HG03045 (cell line): ENCODE measurements around the gene EMC10.

ENCODE experiments used
- ATAC-seq: cut with Tn5 transposase; IDR thresholded peaks from one replicate; pipeline ENCODE4 v1.9.1; 2021; ENCODE audit warnings: mild to moderate bottlenecking, moderate library complexity; ENCODE audit not compliant: unreplicated experiment

The EMC10 gene

GRCh38 chr19:50477751-50478515 is 1.6 kb downstream of the EMC10 start:
- ATAC-seq: no peak

DNA sequence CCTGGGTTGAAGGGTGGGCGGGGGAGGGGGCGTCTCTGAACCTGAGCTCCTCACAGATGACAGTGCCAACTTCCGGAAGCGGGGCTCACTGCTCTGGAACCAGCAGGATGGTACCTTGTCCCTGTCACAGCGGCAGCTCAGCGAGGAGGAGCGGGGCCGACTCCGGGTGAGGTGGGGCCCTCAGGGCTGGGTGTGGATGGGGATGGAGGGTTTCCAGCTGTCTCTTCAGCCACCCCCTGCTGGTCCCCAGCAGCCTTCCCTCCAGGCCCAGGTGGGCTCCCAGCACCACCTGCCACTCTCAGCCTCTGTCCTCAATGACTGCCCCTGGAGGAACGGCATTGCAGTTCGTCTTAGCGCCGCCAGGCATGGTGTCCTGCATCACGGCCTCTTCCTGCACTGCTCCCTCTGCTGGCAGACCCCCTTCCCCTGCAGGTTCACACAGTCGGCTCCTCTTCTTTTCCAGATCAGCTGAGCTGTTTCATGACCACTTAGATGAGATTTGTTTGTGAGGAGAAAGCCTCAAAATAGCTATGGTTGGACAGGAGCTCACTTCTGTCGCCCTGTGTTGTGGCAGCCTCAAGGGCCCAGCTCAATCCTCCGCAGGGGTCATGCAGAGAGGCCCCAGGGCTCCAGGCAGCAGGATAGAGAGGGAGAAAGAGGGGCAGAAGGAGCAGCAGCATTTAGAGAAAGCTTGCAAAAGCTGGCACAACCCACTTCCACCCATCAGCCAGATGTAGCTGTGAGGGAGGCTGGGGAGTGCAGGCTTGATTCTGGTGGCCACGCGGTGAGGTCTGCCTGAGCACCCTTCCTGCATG is 2.8 kb downstream of the EMC10 start:
- ATAC-seq: no peak

GRCh38 chr19:50479761-50480251 is 3.5 kb downstream of the EMC10 start:
- no peak for ATAC-seq

- ATAC-seq: no peak
Observed at GRCh38 chr19:50480281-50481111, 4.2 kb downstream of the EMC10 start.

DNA sequence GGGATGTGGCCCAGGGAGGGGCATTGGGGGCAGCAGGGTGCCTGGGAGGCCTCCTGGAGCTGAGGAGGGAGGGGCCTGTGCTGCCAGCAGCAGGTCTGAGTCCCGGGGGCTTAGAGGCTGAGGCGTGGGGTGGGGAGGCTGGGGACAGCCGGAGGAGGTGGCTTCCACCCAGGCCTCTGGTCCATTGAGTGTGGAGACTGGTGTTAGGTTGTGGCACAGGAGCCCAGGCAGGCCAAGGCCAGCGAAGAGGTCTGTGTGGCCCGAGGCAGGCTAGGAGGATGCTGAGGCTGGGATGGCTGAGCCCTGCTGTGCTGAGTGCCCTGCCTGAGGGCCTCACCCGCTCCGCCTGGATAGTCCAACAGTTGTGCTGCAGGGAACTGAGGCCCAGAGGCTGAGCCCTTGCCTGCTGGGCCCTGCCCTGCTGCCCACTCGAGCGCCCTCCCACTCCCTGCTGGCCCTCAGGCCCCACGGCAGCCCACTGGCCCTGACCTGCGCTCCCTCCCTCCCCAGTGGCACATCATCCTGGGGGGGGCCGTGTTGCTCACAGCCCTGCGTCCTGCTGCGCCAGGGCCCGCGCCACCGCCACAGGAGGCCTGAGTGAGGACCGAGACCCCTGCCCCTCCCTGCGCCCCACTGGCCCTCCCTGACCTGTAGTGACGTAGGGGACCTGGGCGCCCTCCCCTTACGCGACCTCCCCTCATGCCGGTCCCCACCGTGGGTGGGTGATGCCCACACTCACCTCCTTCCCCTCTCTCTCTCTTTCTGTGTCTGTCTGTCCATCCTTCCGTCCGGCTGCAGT is 5.2 kb downstream of the EMC10 start:
- ATAC-seq: no peak

DNA sequence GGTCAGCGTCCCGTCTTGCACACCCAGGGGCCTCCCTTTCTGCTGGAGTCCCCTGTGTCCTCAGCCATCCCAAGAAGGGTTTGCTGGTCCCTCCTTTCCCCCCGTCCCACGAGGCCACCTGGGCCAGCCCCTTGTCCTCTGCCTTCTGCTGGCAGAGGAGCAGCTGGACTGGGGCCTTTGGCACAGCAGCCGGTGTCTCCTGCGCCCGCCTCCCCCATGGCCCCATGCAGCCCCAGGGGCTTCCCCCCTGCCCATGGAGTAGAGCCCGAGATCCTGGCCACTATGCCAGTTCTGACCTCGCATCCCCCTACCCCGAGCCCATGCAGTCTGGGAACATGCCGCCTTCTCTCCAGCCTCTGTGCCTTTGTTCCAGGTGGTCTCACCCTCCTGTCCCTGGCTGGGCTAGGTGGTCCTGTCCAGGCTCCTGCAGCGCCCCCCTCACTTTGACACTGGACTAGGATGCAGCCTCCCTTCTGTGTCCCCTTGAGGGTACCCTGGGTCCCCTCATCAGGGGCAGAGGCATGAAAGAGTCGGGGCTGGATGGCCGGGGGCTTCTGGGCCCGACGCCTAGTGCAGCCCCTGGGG is 6.1 kb downstream of the EMC10 start:
- no peak for ATAC-seq

DNA sequence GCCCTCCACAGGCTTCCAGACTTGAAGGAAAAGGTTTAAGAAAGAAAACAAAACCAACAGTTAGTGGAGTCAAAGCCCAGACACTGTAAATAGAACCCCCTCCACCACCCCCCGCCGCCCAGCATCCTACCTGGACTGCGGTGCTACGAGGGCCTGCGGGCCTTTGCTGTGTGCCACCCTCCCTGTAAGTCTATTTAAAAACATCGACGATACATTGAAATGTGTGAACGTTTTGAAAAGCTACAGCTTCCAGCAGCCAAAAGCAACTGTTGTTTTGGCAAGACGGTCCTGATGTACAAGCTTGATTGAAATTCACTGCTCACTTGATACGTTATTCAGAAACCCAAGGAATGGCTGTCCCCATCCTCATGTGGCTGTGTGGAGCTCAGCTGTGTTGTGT is 6.6 kb downstream of the EMC10 start:
- no peak for ATAC-seq

DNA sequence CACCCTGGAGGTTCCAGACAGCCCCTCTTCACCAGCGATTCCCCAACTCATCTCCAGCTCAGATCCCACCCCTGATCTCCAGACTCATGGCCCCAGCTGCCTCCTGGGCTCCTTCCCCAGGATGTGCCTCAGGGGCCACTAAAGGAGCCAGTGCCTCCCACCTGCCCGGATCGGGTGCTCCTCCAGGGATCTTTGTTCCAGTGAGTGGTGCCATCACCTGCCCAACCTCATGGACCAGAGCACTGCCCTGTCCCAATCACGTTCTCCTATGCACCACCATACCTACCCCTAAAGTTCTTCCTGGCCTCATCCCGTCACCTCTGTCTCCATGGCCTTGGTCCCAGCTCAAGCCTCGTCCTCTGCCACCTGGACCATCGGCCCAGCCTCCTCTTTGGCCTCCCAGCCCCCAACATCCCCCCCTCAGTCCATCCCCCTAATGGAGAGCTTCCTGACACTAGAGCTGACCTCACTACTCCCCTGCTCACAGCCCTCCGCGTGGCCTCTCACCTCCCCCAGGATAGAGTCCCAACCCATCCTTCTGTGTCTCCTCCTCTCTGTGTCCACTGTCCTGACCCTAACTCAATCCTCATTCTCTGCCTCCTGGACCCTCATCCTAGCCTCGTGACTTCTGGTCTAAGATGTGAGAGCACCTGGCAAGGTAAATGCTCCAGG is 9.1 kb downstream of the EMC10 start:
- ATAC-seq: no peak

DNA sequence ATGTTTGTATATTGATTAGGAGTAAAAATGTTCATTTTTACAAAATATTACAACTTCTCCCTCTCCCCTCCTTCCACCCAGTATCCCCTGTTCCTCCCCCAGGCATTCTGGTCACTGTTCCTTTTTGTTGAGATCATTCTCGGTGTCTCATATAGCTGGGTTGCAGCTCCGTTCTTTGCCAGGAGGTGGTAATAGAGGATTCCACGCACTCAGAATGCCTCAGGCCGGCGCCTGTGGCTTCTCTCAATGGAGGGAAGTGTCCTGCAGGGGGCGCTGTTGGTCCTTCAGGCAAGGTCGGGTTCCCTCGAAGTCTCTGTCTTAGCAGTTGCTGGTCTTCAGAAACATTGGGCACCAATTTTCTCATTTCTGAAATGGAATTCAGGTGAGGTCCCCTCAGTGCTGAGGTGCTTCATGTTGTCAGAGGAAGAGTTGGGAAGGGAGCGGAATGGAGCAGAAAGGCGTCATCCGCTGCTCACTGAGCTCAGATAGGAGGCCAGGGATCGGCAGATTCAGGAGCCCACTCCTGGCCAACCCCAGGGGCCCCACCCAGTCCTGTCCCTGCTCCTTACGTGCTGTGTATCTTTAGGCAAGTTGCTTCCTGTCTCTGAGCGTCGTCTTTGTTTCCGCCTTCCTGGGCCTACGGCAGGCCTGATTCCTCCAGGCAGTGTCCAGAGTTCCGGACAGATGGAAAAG is 10.7 kb downstream of the EMC10 start:
- ATAC-seq: no peak

DNA sequence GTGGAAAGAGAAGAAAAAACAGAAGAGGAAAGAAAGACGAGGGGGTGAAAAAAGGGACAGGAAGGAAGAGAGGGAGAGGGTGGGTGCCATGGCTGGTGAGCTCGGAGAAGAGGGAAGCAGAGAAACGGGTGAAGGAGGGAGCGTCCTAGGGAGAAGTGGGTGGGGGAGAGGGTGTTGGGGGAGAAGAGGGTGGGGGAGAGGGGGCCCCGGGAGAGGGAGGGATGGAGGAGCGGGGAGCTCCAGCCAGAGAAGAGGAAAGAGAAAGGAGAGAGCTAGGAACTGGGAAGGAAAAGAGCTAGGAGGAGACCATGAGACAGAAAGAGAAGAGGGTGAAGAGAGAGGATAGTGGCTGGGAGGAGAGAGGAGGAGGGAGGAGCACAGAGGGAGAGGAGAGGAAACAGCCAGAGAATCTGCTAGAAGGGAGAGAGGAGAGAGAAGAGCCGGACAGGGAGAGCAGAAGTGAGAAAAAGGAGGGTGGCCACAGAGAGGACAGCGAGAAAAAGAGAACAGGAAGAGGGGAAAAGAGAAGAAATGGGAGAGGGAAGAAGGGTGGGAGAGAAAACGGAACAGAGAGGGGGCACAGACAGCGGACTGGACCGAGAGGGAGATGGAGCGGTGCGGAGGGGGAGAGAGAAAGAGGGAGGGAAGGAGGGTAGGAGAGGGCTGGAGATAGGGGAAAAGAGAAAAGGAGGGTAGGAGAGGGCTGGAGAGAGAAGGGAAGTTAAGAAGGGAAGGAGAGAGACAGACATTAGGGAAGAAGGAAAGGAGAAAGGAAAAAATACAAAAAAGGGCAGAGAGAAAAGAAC is 12.3 kb downstream of the EMC10 start:
- ATAC-seq: no peak

GRCh38 chr19:50489461-50490011 is 13.2 kb downstream of the EMC10 start:
- no peak for ATAC-seq

DNA sequence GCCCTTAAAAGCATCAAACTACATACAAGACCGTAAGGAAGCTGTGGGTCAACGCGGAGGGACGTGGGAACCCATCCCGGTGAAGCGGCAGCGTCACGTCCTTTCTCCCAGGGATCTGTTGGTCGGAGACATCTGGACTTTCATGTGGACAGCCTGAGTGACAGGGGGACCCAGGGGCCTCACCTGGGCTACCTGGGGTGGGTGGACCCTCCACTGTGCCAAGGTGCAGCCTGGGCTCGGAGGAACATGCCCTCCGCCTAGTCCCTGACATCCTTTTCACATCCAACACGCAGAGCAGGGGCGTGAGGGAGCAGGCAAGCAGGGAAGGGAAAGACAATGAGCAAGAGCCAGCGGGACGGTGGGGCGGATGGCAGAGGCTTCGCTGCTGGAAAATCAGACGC is 14.1 kb downstream of the EMC10 start:
- ATAC-seq: no peak

DNA sequence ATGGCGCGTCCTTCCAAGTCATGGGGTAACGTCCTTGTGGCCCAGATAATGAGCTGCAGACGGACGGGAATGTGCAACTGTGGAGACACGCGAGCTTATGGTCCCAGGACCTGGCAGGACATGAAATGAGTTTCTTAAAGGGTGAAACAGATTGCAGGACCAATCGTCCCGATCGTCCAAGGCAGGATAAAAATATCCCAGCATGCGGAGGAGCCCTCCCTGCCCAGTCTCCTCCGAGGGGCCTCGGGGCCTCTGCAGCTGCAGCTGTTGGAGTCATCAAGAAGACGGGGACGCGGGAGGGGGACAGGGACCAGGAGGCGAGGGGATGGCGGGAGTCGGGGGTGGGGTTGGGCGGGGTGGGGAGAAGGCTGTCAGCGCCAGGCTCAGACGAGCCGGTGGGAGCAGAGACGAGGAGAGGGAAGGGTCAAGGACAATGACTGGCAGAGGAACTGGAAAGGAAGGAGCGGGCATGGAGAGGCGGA is 14.7 kb downstream of the EMC10 start:
- ATAC-seq: no peak

- ATAC-seq: no peak
Observed at GRCh38 chr19:50492303-50493052, 16.2 kb downstream of the EMC10 start.

DNA sequence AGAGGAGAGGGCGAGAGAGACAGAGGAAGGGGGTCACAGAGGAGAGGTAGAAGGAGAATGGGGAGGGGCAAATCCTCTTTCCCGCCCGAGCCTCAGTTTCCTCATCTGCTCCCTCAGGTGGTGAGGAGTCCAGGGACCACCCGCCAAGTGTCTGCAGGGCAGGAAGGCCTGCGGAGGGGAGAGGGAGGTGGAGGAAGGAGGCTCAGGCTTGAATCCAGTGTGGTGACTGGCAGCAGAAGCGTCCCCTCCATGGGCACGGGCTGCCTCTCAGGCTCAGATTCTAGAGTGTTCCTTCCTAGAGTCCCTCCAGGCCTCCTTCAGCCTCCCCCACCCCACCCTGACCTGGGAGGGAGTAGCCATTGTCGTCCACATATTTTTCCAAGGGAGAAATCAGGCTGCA is 16.9 kb downstream of the EMC10 start:
- no peak for ATAC-seq

GRCh38 chr19:50494186-50495019 is 18.1 kb downstream of the EMC10 start:
- no peak for ATAC-seq
